Astrocyte (in vitro differentiated cells and primary cell): ENCODE data around the gene P2RX4. TPM values are rescaled to one million over a fixed set of nuclear protein-coding genes. Genes with fewer than 3 reads are reported as not detected.
"Not testable (repeated sequence)": the region's sequence is repeated elsewhere in the genome, so short reads cannot be mapped to it uniquely, and the experiment has no call there.

Source experiments
- DNase-seq: peaks from one replicate; pipeline ENCODE4 v3.0.0-alpha.2; 2010; ENCODE audit warnings: low read depth
- FAIRE-seq: peaks from 2 replicates; lab custom pipeline; 2011; peaks lifted over from hg19 to GRCh38; lab: Jason Lieb, UNC
- H2AFZ ChIP-seq: 2 replicates; pipeline ENCODE4 v1.6.0; 2012; ENCODE audit warnings: low read depth, low read length, inconsistent platforms
- H3K27ac ChIP-seq: 2 replicates; pipeline ENCODE4 v1.5.1; 2011; ENCODE audit warnings: low read depth, low read length, inconsistent platforms
- H3K27me3 ChIP-seq: 2 replicates; pipeline ENCODE4 v1.6.0; 2011; ENCODE audit warnings: low read length, inconsistent platforms; ENCODE audit not compliant: insufficient read depth
- H3K36me3 ChIP-seq: 2 replicates; pipeline ENCODE4 v1.5.1; 2011; ENCODE audit warnings: low read length, inconsistent platforms; ENCODE audit not compliant: insufficient read depth
- H3K4me1 ChIP-seq: 2 replicates; pipeline ENCODE4 v1.5.1; 2011; ENCODE audit warnings: low read length, inconsistent platforms; ENCODE audit not compliant: insufficient read depth
- H3K4me2 ChIP-seq: 2 replicates; pipeline ENCODE4 v1.6.0; 2012; ENCODE audit warnings: low read length, inconsistent platforms
- H3K4me3 ChIP-seq: 2 replicates; pipeline ENCODE4 v1.5.1; 2011; ENCODE audit warnings: low read depth, mild to moderate bottlenecking, low read length, inconsistent platforms; ENCODE audit not compliant: insufficient read depth
- H3K79me2 ChIP-seq: 2 replicates; pipeline ENCODE4 v1.6.0; 2012; ENCODE audit warnings: mild to moderate bottlenecking, low read length, inconsistent platforms; ENCODE audit not compliant: insufficient read depth
- H3K9ac ChIP-seq: 2 replicates; pipeline ENCODE4 v1.6.0; 2012; ENCODE audit warnings: mild to moderate bottlenecking, low read length, inconsistent platforms
- H3K9me3 ChIP-seq: 2 replicates; pipeline ENCODE4 v1.5.1; 2012; ENCODE audit warnings: low read depth, mild to moderate bottlenecking, low read length, inconsistent platforms; ENCODE audit not compliant: insufficient read depth
- H4K20me1 ChIP-seq: 2 replicates; pipeline ENCODE4 v1.6.0; 2012; ENCODE audit warnings: low read length, inconsistent platforms; ENCODE audit not compliant: insufficient read depth
- H3K27ac Mint-ChIP-seq: one replicate; pipeline ENCODE4 v1.8.0; 2021; ENCODE audit warnings: mild to moderate bottlenecking, mixed read lengths; ENCODE audit not compliant: unreplicated experiment
- H3K27me3 Mint-ChIP-seq: one replicate; pipeline ENCODE4 v1.8.0; 2021; ENCODE audit warnings: low read depth, mixed read lengths; ENCODE audit not compliant: unreplicated experiment
- H3K36me3 Mint-ChIP-seq: one replicate; pipeline ENCODE4 v1.8.0; 2021; ENCODE audit warnings: low read depth, mixed read lengths; ENCODE audit not compliant: unreplicated experiment
- H3K4me1 Mint-ChIP-seq: one replicate; pipeline ENCODE4 v1.8.0; 2021; ENCODE audit warnings: low read depth, mixed read lengths; ENCODE audit not compliant: unreplicated experiment
- H3K4me3 Mint-ChIP-seq: one replicate; pipeline ENCODE4 v1.8.0; 2021; ENCODE audit warnings: mild to moderate bottlenecking, moderate library complexity, mixed read lengths; ENCODE audit not compliant: unreplicated experiment
- H3K9me3 Mint-ChIP-seq: one replicate; pipeline ENCODE4 v1.8.0; 2021; ENCODE audit warnings: mild to moderate bottlenecking, mixed read lengths; ENCODE audit not compliant: unreplicated experiment
- EZH2 ChIP-seq: IDR thresholded peaks from 2 replicates; pipeline ENCODE4 v1.6.1; 2012; ENCODE audit warnings: mild to moderate bottlenecking, low read length, inconsistent platforms; ENCODE audit not compliant: insufficient read depth
- total RNA-seq: library from RNA; stranded (reverse); gene quantifications from 2 replicates; pipeline ENCODE4 v1.2.1, GENCODE V29; 2021
- TF ChIP-seq, protein P1 (sequence below): IDR thresholded peaks from 2 replicates; pipeline ENCODE4 v1.5.1; 2011; ENCODE audit warnings: low read depth, mild to moderate bottlenecking, inconsistent platforms, low read length, moderate library complexity; ENCODE audit not compliant: insufficient read depth

Gene P2RX4
- total RNA-seq, 1 donor from 2014 or later, result 13.9 TPM

DNA sequence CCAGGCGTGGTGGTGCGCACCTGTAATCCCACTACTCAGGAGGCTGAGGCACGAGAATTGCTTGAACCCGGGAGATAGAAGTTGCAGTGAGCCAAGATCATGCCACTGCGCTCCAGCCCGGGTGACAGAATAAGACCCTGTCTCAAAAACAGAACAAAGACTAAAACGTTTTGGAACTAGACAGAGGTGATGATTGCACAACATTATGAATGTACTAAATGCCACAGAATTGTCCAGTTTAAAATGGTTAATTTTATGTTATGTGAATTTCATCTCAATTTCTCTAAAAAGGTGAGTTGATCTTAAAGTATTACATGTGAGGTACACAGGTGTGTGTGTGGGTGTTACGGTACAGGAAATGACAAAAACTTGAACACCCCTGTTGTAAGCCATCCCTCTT lies 16.5 kb downstream of the P2RX4 start:
- no peaks in the 10 kb centered on the region for H4K20me1 ChIP-seq
- FAIRE-seq, result no peak
- no peaks in the 10 kb centered on the region for H3K4me1 Mint-ChIP-seq
- H3K9me3 ChIP-seq, result no peaks in the 10 kb centered on the region
- TF ChIP-seq, protein P1, sequence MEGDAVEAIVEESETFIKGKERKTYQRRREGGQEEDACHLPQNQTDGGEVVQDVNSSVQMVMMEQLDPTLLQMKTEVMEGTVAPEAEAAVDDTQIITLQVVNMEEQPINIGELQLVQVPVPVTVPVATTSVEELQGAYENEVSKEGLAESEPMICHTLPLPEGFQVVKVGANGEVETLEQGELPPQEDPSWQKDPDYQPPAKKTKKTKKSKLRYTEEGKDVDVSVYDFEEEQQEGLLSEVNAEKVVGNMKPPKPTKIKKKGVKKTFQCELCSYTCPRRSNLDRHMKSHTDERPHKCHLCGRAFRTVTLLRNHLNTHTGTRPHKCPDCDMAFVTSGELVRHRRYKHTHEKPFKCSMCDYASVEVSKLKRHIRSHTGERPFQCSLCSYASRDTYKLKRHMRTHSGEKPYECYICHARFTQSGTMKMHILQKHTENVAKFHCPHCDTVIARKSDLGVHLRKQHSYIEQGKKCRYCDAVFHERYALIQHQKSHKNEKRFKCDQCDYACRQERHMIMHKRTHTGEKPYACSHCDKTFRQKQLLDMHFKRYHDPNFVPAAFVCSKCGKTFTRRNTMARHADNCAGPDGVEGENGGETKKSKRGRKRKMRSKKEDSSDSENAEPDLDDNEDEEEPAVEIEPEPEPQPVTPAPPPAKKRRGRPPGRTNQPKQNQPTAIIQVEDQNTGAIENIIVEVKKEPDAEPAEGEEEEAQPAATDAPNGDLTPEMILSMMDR, result no peak
- TF ChIP-seq EZH2, result no peak
- no peak overlapping the region for H3K4me3 ChIP-seq
- H3K4me1 ChIP-seq, result no peaks in the 10 kb centered on the region
- H3K27ac ChIP-seq, result no peak overlapping the region
- no peaks in the 10 kb centered on the region for H3K79me2 ChIP-seq
- H3K36me3 ChIP-seq, result no peaks in the 10 kb centered on the region
- peaks cover 15% of the 10 kb centered on the region for H3K36me3 Mint-ChIP-seq
- H2AFZ ChIP-seq, result no peak overlapping the region
- no peak for DNase-seq
- H3K9ac ChIP-seq, result no peak overlapping the region
- H3K27me3 ChIP-seq, result no peaks in the 10 kb centered on the region
- H3K27ac Mint-ChIP-seq, result no peak overlapping the region
- H3K27me3 Mint-ChIP-seq, result no peaks in the 10 kb centered on the region
- no peak overlapping the region for H3K4me2 ChIP-seq
- H3K9me3 Mint-ChIP-seq, result no peaks in the 10 kb centered on the region
- no peak overlapping the region for H3K4me3 Mint-ChIP-seq

DNA sequence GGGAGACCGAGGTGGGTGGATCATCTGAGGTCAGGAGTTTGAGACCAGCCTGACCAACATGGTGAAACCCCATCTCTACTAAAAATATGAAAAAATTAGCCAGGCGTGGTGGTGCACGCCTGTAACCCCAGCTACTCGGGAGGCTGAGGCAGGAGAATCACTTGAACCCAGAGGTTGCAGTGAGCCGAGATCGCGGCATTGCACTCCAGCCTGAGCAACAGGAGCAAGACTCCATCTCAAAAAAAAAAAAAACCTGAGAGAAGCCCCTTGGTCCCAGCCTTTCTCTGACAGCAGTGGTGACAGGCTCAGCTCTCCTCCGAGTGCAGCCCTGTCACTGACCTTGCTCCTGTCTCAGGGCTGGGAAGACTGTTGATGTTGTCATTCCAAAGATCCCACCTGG lies 16.9 kb downstream of the P2RX4 start:
- H3K4me3 Mint-ChIP-seq, FAIRE-seq: not testable (repeated sequence)

DNA sequence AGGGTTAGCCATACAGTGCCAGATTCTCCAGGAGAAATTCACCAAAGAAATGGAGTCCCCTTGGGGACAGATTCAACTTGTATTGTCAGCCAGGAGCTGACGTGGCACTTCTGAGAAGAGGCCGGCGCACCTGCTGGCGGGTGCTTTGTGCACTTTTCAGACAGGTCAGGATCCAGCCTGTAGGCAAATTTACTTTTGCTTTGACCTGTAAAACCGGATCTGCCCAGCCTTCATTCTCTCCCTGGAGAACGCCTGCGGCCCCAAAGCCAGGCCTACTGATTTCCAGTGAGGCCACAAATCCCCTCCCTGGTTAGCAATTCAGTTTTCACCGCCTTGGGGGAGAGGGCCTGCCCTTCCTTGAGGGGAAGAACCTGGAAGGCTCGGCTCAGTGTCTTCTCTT lies 17.4 kb downstream of the P2RX4 start:
- no peaks in the 10 kb centered on the region for H3K4me1 ChIP-seq
- no peaks in the 10 kb centered on the region for H3K9me3 ChIP-seq
- H3K9ac ChIP-seq, result no peak overlapping the region
- DNase-seq (no peak), FAIRE-seq (no peak)
- no peak overlapping the region for H3K4me2 ChIP-seq
- H3K27ac ChIP-seq, result no peak overlapping the region
- TF ChIP-seq EZH2, result no peak
- TF ChIP-seq, protein P1, result no peak
- Mint-ChIP-seq H3K36me3 (peaks cover 11% of the 10 kb centered on the region), H3K4me3 (no peak overlapping the region), H3K4me1 (no peaks in the 10 kb centered on the region), H3K9me3 (no peaks in the 10 kb centered on the region), H3K27me3 (no peaks in the 10 kb centered on the region), H3K27ac (no peak overlapping the region)
- no peaks in the 10 kb centered on the region for H3K36me3 ChIP-seq
- no peak overlapping the region for H2AFZ ChIP-seq
- H4K20me1 ChIP-seq, result no peaks in the 10 kb centered on the region
- no peak overlapping the region for H3K4me3 ChIP-seq
- no peaks in the 10 kb centered on the region for H3K79me2 ChIP-seq
- no peaks in the 10 kb centered on the region for H3K27me3 ChIP-seq

More for the DNA sequence above, 16.9 kb downstream of the P2RX4 start:
- H3K4me3 ChIP-seq, H3K36me3 ChIP-seq, H3K9me3 ChIP-seq, H3K27me3 Mint-ChIP-seq, H4K20me1 ChIP-seq, H3K27me3 ChIP-seq, H3K9ac ChIP-seq, H3K27ac Mint-ChIP-seq, H3K4me2 ChIP-seq, H3K4me1 Mint-ChIP-seq, H3K79me2 ChIP-seq, H3K27ac ChIP-seq, H3K4me1 ChIP-seq, DNase-seq, H2AFZ ChIP-seq, H3K9me3 Mint-ChIP-seq: not testable (repeated sequence)
- H3K36me3 Mint-ChIP-seq, result peaks cover 14% of the 10 kb centered on the region
